SK-N-SH treated with all-trans-retinoic acid at 6 μM for 48 hours (cell line): ENCODE data around the gene CDK6.
A peak's percentile ranks its signal among the peaks of the same experiment; 100 is the strongest.

Experiments
- ARNTL ChIP-seq: fragments of 450-650 bp; formaldehyde crosslinking; IDR thresholded peaks from 2 replicates; pipeline ENCODE4 v1.5.0; 2020; ENCODE audit warnings: low read depth, mild to moderate bottlenecking, moderate library complexity, borderline replicate concordance
- CSDC2 ChIP-seq: fragments of 250-450 bp; sonication (Bioruptor Pico); IDR thresholded peaks from 2 replicates; pipeline ENCODE4 v1.5.0; 2020; ENCODE audit warnings: mild to moderate bottlenecking, moderate library complexity
- ISL1 ChIP-seq: fragments of 250-450 bp; sonication (Bioruptor Pico); IDR thresholded peaks from 2 replicates; pipeline ENCODE4 v2.1.2; 2022; ENCODE audit warnings: mild to moderate bottlenecking, moderate library complexity
- ZFP30 ChIP-seq: fragments of 450-650 bp; formaldehyde crosslinking; IDR thresholded peaks from 2 replicates; pipeline ENCODE4 v1.5.0; 2022; ENCODE audit warnings: mild to moderate bottlenecking, moderate library complexity
- ZNF70 ChIP-seq: fragments of 450-650 bp; formaldehyde crosslinking; IDR thresholded peaks from 2 replicates; pipeline ENCODE4 v1.5.0; 2020; ENCODE audit warnings: mild to moderate bottlenecking, moderate library complexity
- TF ChIP-seq, protein P1 (sequence below): fragments of 250-450 bp; sonication (Bioruptor Pico); IDR thresholded peaks from 2 replicates; pipeline ENCODE4 v1.5.0; 2020; ENCODE audit warnings: mild to moderate bottlenecking, moderate library complexity
- TF ChIP-seq, protein P2 (sequence below): fragments of 250-450 bp; sonication (Bioruptor Pico); IDR thresholded peaks from 2 replicates; pipeline ENCODE4 v1.8.0; 2020; ENCODE audit warnings: mild to moderate bottlenecking, moderate library complexity, borderline replicate concordance
- TF ChIP-seq, protein P3 (sequence below): fragments of 250-450 bp; sonication (Bioruptor Pico); IDR thresholded peaks from 2 replicates; pipeline ENCODE4 v1.5.1; 2020; ENCODE audit warnings: low read depth, mild to moderate bottlenecking, moderate library complexity

DNA sequence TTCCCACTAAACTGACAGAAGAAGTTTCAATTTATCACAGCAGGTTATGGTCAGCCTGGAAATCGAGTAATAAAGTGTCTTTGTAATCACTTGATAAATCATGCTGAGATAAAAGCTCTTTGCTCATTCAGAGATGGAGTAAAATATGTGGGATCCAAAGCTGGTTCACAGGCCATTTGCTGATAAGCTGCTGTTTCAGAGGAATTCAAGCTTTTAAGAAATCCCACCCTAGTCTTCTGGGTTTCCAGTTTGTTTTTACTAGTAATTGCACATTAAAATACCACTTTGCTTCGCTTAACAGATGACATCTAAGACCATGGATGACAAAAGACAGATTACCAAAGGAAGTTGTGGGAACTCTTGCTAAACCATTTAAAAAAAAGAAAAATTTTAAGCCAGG, 37.4 kb upstream of the CDK6 start:
- TF ChIP-seq, protein P1, sequence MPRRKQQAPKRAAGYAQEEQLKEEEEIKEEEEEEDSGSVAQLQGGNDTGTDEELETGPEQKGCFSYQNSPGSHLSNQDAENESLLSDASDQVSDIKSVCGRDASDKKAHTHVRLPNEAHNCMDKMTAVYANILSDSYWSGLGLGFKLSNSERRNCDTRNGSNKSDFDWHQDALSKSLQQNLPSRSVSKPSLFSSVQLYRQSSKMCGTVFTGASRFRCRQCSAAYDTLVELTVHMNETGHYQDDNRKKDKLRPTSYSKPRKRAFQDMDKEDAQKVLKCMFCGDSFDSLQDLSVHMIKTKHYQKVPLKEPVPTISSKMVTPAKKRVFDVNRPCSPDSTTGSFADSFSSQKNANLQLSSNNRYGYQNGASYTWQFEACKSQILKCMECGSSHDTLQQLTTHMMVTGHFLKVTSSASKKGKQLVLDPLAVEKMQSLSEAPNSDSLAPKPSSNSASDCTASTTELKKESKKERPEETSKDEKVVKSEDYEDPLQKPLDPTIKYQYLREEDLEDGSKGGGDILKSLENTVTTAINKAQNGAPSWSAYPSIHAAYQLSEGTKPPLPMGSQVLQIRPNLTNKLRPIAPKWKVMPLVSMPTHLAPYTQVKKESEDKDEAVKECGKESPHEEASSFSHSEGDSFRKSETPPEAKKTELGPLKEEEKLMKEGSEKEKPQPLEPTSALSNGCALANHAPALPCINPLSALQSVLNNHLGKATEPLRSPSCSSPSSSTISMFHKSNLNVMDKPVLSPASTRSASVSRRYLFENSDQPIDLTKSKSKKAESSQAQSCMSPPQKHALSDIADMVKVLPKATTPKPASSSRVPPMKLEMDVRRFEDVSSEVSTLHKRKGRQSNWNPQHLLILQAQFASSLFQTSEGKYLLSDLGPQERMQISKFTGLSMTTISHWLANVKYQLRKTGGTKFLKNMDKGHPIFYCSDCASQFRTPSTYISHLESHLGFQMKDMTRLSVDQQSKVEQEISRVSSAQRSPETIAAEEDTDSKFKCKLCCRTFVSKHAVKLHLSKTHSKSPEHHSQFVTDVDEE (CRISPR knock-in tag): 0 out of 2 replicates have a peak, but pooled peaks have one; percentile 32
- TF ChIP-seq ZFP30 (CRISPR knock-in tag): no peak
- TF ChIP-seq ARNTL (CRISPR knock-in tag): no peak
- TF ChIP-seq, protein P2, sequence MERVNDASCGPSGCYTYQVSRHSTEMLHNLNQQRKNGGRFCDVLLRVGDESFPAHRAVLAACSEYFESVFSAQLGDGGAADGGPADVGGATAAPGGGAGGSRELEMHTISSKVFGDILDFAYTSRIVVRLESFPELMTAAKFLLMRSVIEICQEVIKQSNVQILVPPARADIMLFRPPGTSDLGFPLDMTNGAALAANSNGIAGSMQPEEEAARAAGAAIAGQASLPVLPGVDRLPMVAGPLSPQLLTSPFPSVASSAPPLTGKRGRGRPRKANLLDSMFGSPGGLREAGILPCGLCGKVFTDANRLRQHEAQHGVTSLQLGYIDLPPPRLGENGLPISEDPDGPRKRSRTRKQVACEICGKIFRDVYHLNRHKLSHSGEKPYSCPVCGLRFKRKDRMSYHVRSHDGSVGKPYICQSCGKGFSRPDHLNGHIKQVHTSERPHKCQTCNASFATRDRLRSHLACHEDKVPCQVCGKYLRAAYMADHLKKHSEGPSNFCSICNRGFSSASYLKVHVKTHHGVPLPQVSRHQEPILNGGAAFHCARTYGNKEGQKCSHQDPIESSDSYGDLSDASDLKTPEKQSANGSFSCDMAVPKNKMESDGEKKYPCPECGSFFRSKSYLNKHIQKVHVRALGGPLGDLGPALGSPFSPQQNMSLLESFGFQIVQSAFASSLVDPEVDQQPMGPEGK: peak; percentile 88; the same call in 1 of the 2 replicates
- TF ChIP-seq, protein P3, sequence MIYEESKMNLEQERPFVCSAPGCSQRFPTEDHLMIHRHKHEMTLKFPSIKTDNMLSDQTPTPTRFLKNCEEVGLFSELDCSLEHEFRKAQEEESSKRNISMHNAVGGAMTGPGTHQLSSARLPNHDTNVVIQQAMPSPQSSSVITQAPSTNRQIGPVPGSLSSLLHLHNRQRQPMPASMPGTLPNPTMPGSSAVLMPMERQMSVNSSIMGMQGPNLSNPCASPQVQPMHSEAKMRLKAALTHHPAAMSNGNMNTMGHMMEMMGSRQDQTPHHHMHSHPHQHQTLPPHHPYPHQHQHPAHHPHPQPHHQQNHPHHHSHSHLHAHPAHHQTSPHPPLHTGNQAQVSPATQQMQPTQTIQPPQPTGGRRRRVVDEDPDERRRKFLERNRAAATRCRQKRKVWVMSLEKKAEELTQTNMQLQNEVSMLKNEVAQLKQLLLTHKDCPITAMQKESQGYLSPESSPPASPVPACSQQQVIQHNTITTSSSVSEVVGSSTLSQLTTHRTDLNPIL (CRISPR knock-in tag): peak; percentile 88
- TF ChIP-seq ISL1: peak; percentile 100
- TF ChIP-seq ZNF70 (CRISPR knock-in tag): no peak
- peak; percentile 70; the same call in 1 of the 2 replicates for TF ChIP-seq CSDC2
